WERI-Rb-1 (cell line): Measurements from ENCODE around the gene PITRM1.

ENCODE experiments used
- DNase-seq: peaks from one replicate; pipeline ENCODE4 v3.0.0-alpha.2; 2020
- H3K27ac ChIP-seq: fragments of 250-450 bp; sonication (Bioruptor Pico); 2 replicates; pipeline ENCODE4 v1.5.1; 2020; ENCODE audit warnings: mild to moderate bottlenecking, moderate library complexity
- H3K27me3 ChIP-seq: fragments of 250-450 bp; sonication (Bioruptor Pico); 2 replicates; pipeline ENCODE4 v1.5.1; 2021; ENCODE audit warnings: mild to moderate bottlenecking, low read depth, moderate library complexity; ENCODE audit not compliant: insufficient read depth, severe bottlenecking
- H3K36me3 ChIP-seq: fragments of 250-450 bp; sonication (Bioruptor Pico); 2 replicates; pipeline ENCODE4 v1.5.1; 2020; ENCODE audit warnings: mild to moderate bottlenecking, moderate library complexity
- H3K4me3 ChIP-seq: 2 replicates; pipeline ENCODE4 v1.5.1; 2011; ENCODE audit warnings: low read depth, mild to moderate bottlenecking, control low read depth, low read length
- H3K9me3 ChIP-seq: fragments of 250-450 bp; sonication (Bioruptor Pico); 2 replicates; pipeline ENCODE4 v1.5.1; 2021; ENCODE audit warnings: mild to moderate bottlenecking, moderate library complexity; ENCODE audit not compliant: severe bottlenecking
- TF ChIP-seq, protein P1 (sequence below): IDR thresholded peaks from 2 replicates; pipeline ENCODE4 v1.5.1; 2011; ENCODE audit warnings: low read depth, mild to moderate bottlenecking, control low read depth, inconsistent platforms, low read length

Gene PITRM1

DNA sequence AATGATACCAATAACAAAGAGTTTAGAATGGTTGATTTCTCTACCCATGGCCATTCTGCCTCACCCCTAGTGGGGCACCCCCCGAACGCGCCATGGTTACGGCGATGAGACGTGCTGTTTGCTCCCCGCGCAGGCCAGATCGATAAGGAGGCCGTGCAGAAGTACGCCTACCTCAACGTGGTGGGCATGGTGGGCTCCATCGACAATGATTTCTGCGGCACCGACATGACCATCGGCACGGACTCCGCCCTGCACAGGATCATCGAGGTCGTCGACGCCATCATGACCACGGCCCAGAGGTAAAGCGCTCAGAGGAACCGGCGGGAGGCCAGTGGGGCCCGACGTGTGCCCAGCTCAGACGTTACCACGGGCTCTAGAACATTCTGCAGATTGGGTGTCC lies 68.9 kb downstream of the PITRM1 start:
- Histone ChIP-seq H3K4me3 (no peak overlapping the region), H3K9me3 (no peaks in the 10 kb centered on the region), H3K27ac (no peak overlapping the region), H3K36me3 (peaks cover 3% of the 10 kb centered on the region), H3K27me3 (no peaks in the 10 kb centered on the region)
- TF ChIP-seq, protein P1, sequence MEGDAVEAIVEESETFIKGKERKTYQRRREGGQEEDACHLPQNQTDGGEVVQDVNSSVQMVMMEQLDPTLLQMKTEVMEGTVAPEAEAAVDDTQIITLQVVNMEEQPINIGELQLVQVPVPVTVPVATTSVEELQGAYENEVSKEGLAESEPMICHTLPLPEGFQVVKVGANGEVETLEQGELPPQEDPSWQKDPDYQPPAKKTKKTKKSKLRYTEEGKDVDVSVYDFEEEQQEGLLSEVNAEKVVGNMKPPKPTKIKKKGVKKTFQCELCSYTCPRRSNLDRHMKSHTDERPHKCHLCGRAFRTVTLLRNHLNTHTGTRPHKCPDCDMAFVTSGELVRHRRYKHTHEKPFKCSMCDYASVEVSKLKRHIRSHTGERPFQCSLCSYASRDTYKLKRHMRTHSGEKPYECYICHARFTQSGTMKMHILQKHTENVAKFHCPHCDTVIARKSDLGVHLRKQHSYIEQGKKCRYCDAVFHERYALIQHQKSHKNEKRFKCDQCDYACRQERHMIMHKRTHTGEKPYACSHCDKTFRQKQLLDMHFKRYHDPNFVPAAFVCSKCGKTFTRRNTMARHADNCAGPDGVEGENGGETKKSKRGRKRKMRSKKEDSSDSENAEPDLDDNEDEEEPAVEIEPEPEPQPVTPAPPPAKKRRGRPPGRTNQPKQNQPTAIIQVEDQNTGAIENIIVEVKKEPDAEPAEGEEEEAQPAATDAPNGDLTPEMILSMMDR: no peak
- DNase-seq: no peak

DNA sequence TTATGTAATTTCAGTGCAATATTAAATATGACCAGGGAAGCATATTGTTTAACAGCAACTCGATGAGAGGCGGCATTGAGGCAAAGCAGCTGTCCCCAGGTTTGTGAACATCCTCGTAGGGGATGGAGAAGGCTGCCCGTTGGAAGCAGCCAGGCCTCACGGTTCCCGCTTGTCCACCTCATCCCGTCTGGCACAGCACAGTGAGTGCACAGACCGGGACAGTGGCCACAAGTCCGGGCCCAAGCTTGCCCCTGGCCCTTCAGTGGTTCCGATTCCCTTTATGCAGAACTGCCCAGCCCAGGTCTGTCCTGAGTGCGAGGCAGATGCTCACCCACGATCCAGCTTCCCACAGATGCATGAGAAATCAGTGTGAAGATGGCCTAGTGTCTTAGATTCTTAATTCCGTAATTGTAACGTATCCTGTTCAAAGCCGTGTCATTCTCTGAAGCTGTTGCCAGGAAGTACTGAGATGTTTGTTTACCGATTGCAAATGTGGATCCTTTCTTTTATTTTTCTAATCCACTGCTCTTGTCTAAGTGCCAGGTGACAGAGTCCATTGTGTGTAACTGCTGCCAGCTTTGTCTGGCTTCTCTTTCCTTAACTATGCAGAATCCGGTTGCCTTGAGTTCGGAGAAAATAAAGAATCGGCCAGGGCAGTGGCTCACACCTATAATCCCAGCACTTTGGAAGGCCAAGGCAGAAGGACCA lies 69.7 kb downstream of the PITRM1 start:
- TF ChIP-seq, protein P1: no peak
- no peak for DNase-seq
- no peaks in the 10 kb centered on the region for H3K27me3 ChIP-seq
- H3K27ac ChIP-seq: no peak overlapping the region
- H3K9me3 ChIP-seq: no peaks in the 10 kb centered on the region
- H3K36me3 ChIP-seq: peaks cover 3% of the 10 kb centered on the region
- H3K4me3 ChIP-seq: no peak overlapping the region

DNA sequence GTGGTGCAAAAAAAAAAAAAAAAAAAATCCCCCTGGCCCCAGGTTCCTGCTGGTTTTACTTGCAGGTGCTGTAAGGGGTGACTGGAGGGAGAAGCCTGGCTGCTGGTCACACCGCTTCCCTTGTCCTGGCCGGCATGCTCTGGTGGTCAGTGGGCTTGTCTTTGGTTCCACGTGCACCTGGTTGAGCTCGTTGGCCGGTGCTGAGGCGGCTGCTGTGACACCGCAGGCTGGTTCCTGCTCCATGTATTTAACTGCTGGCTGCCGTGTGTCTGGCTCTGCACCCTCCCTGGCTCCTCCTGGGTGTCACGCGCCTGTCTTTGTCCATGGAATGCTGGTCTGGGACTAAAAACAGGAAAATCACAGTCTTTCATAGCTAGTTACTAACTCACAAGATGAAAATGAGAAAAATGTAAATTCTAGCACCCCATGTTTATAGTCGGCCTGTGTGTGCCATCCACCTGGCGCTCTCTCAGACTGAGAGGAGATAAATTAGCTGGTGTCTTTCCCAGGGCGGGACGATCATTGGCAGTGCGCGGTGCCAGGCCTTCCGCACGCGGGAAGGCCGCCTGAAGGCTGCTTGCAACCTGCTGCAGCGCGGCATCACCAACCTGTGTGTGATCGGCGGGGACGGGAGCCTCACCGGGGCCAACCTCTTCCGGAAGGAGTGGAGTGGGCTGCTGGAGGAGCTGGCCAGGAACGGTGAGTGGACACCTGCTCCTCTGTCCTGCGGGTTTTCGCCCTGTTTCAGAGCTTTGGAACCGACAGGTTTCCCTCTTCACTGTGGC lies 71.5 kb downstream of the PITRM1 start:
- H3K9me3 ChIP-seq: no peaks in the 10 kb centered on the region
- peaks cover 3% of the 10 kb centered on the region for H3K36me3 ChIP-seq
- H3K4me3 ChIP-seq: no peak overlapping the region
- H3K27me3 ChIP-seq: no peaks in the 10 kb centered on the region
- DNase-seq: no peak
- no peak overlapping the region for H3K27ac ChIP-seq
- TF ChIP-seq, protein P1: no peak

DNA sequence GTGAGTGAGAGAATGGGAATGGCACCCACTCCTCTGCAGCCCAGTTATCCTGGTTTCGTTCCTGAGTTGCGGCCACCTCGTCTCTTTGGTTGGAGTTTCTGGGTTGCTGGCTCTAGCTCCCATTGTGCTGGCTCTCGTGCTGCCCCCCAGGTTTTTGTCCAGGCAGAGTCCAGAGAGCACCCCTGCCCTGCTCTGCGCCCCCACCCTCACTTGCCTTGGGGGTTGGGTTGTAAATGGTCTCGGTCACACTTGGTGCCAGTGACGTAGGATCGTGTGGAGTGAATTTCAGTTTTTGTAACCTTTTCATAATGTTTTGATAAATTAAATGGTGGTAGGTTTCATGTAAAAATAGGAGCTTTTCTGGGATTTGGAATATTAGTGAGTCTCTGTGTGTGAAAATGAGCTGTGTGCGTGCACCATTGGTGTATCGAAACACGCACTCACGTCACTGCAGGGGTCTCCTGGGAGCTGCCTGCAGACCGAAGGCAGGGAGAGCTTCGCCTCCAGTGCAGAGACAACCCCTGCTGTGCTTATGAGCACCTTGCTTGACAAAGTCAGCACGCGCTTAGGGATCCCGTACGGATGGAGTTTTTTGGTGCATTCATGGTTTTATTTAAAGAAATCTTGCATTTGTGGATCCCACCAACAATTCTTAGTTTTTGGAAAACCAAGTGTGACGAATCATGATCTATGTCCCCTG lies 72.3 kb downstream of the PITRM1 start:
- Histone ChIP-seq H3K4me3 (no peak overlapping the region), H3K9me3 (no peaks in the 10 kb centered on the region), H3K36me3 (peaks cover 3% of the 10 kb centered on the region), H3K27me3 (no peaks in the 10 kb centered on the region), H3K27ac (no peak overlapping the region)
- TF ChIP-seq, protein P1: no peak
- no peak for DNase-seq

DNA sequence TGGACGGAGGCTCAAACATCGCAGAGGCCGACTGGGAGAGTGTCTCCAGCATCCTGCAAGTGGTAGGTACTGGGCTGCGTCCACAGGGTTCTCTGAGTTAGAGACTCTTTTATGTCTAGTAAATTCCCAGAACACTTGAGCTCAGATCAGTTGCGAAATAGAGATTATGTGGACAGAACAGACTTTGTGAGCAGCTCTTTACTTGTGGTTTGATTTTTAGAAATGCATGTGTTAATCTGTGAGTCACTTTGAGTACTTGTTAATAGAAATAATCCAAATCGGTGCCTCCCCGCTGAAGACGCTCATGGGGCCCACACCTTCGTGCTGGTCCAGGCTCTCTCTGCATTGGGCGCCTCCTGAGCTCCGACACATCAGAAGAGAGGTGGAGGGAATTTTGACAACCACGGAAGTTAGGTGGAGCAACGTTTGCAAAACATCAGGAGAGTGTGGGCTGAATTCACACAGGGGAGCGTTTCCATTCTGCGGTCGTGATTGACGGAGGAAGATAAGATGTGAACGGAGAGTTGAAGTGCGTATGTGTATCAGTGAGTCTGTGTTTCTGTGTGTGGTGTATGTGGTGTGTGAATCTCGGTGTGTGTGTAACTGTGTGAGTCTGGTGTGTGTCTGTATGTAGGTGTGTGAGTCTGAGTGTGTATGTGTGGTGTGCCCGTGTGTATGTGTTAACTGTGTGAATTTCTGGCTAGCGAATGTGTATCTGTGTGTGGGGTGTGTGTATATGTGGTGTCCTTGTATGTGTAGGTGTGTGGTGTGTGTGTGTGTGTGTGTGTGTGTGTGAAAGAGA lies 73.1 kb downstream of the PITRM1 start:
- H3K27me3 ChIP-seq: no peaks in the 10 kb centered on the region
- no peaks in the 10 kb centered on the region for H3K9me3 ChIP-seq
- no peak overlapping the region for H3K27ac ChIP-seq
- H3K4me3 ChIP-seq: no peak overlapping the region
- peaks cover 3% of the 10 kb centered on the region for H3K36me3 ChIP-seq
- TF ChIP-seq, protein P1: no peak
- no peak for DNase-seq
